ENCODE measurements around the gene SPTBN1.

Gene SPTBN1

GRCh38 chr2:54455563-54456361 is at the start of gene SPTBN1:
Gene SPTBN1, plus strand, starts transcription at chr2:54456327. Its CDS starts 70,092 bp downstream, at chr2:54526419.
- DNase-seq: peak; percentile 8

- no peak for DNase-seq
Measured at GRCh38 chr2:54407693-54408092, 48.4 kb upstream of the SPTBN1 start.

GRCh38 chr2:54408288-54408687 is 47.8 kb upstream of the SPTBN1 start:
- no peak for DNase-seq

- no peak for DNase-seq
Measured at GRCh38 chr2:54409752-54410151, 46.4 kb upstream of the SPTBN1 start.

DNA sequence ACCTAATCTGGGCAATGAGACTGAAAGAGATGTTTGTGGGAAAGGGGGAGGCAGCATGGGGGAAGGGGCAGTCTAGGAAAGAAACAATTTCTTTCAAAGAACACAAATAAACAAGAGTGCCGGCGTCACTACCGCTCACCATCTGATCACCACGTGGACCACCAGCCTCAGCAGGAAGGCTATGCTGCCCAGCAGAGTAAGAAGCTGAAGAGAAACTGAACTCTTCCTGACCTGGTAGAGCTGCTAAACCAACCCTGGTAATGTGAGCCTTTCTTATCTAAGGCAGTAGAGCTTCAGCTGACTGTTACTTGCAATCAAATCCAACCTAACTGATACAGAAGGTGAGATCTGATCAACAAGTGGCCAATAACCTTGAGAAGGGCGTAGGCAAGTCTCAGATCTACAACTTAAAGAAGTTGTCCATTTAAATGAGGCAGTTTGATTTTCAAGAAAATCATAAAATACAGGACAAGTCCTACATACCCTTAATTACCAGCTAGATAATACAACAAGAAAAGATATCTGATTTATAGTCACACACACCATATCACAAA is 44.2 kb upstream of the SPTBN1 start:
- DNase-seq: no peak

DNA sequence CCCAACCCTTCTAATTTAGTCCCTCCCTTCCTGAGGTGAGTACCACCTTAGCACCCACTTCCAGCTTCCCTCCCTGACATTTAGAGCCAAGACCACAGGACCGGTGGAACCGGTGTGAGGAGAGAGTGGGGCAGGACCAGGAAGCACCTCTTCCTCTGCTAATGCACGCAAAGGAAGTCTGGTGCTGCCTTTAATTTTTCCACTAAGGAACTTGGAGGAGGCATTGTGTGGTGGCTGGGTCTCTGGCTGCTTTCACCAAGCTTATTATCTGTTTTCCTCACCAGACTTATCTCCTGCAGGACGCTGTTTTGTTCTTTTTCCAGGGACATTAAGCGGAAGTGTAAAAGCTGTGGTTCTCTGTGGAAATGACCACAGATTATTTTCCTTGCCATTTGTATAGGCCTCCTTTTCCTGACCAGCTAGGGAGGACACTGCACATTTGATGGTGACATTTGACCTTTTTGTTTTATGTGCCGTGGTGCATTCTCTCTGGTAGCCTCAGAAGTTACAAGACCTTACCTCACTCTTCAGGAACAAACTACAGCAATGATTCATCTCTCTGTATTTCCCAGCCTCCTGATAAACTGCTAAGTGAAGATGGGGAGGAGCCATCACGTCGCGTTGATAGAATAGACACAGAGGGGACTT is 39.8 kb upstream of the SPTBN1 start:
- no peak for DNase-seq

DNA sequence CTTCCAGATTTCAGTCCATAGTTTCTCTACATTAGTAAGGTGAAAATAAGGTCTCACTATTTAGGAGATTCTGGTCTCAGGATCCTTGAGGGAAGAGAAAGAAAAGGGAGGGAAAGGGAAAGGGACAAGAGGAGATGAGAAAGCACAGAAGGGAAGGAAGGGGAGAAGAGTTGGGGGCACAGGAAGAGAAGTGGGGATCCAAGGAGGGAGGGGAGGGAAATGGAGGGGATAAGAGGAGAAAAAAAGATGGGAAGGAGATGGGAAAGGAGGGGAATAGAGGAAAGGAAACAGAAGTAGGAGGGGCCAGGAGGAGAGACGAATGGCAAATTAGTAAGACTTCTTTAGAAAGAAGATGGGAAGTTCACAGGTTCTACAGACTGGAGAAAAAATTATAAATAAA is 39.2 kb upstream of the SPTBN1 start:
- DNase-seq: no peak

DNA sequence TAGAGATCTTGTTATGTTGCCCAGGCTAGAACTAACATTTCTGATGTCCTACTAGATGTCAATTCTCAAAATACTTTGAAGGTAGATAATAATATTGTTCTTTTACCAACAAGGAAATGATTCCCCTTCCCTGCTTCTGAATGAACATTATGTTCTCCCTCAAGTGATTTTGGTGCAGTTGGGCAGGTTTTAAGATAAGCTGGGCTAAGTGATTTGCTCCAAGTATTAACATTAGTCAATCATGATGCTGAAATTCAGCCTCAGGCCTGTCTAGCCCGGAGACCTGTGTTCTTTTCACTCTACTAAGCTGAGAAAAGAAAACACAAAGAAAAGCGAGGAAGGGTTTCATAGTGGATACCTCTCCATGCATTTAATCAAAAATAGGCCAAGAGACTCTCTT is 38.5 kb upstream of the SPTBN1 start:
- no peak for DNase-seq

GRCh38 chr2:54419388-54419787 is 36.7 kb upstream of the SPTBN1 start:
- no peak for DNase-seq

- DNase-seq: no peak
Measured at GRCh38 chr2:54419855-54420523, 36.1 kb upstream of the SPTBN1 start.

- no peak for DNase-seq
Measured at GRCh38 chr2:54420524-54421172, 35.5 kb upstream of the SPTBN1 start.

- DNase-seq: peak; percentile 50
Measured at GRCh38 chr2:54422072-54422581, 34.0 kb upstream of the SPTBN1 start.

GRCh38 chr2:54423213-54423612 is 32.9 kb upstream of the SPTBN1 start:
- no peak for DNase-seq

DNA sequence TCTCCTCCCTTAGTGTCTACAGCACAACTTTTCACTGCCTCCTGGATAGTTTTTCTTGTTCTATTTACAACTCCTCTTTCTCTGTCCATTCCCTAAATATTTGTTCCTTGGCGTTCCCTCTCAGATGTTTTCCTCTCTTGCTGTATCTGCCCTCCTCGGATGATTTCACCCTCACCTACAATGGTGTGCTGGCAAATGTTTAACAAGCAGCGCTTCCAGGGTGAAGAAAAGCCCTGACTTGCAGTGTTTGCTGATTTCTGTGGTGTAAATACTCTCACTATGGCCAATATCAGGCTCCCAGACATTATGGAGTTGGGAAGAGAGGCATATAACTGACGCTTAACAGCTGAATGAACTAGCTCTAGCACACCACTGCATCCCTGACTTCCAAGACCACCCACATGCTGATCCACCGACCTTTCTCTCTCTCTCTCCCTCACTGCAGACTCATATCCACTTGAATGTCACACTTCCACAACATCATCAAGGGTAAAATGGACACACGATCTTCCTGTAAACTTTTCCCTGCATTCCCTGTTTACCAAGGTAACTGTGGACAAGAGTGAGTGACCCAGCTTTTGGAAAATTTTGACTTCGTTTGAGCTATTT is 31.5 kb upstream of the SPTBN1 start:
- no peak for DNase-seq

- no peak for DNase-seq
Measured at GRCh38 chr2:54428108-54428831, 27.9 kb upstream of the SPTBN1 start.

DNA sequence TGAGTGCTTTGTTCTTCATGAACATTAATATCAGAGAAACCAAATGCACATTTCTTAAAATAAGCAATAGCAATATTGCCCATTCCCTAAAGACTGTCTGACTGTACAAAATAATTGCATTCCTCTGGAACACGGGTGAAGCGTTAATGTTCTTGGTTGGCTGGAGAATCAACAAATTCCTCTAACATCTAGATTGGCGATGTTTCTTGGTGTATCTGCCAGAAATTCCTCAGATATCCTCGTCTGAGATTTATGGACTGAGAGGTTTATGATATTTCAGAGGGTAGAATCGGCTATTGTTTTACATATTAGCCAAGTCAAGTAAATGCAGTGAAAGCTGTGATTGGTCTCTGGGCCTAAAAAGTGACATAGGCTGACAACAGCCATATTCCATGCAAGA is 27.1 kb upstream of the SPTBN1 start:
- DNase-seq: no peak

DNA sequence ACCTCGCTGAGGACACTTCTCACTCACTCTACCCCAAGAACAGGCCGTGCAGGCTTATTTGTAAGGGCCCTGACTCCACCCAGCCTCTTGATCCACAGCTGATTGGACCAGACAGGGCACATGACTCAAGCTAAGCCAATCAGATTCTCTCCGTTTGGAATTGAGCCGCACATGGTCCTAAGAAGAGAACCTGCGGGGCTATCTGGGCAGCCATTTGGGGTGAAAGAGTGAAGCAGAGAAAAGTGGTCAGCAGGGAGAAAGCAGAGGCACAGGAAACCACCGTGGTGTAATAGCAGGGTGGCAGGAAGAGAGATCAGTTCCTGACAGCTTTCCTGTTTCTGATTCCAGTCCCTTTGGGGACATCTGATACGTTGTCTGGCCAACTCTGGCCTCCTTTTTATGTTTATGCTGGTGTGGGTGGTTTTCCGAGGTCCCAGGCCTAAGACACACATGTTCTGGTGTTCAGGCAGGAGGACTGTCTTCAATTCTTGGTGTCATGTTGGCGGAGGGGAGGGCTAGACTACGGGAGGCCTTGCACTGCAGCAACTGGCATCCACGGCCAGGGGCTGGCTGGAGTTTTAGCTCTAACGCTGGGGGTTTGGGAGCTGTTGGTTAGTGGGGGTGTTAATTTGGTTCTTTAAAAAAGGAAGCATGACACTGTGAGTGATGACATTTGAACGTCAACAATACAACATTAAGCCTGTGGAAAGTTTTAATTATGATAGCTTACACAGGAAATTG is 26.1 kb upstream of the SPTBN1 start:
- no peak for DNase-seq

DNA sequence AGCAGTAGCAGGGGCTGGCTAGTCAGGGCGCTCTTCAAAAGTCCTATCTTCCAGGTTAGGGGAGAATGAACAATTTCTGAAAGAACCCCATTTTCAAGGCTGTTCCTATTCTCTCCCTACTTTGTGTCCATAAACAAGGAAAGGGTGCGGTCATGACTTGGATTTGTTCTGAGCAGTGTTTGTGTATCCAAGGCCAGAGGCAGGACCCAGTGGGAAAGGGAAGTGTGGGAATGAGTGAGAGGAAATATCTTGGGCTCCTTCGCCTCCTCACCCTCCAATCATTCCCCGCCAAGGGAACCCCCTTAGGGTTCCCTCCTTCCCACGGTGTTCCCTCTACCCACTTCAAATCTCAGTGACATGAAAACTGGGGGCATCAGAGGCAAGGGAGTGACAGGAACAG is 25.5 kb upstream of the SPTBN1 start:
- DNase-seq: no peak

DNA sequence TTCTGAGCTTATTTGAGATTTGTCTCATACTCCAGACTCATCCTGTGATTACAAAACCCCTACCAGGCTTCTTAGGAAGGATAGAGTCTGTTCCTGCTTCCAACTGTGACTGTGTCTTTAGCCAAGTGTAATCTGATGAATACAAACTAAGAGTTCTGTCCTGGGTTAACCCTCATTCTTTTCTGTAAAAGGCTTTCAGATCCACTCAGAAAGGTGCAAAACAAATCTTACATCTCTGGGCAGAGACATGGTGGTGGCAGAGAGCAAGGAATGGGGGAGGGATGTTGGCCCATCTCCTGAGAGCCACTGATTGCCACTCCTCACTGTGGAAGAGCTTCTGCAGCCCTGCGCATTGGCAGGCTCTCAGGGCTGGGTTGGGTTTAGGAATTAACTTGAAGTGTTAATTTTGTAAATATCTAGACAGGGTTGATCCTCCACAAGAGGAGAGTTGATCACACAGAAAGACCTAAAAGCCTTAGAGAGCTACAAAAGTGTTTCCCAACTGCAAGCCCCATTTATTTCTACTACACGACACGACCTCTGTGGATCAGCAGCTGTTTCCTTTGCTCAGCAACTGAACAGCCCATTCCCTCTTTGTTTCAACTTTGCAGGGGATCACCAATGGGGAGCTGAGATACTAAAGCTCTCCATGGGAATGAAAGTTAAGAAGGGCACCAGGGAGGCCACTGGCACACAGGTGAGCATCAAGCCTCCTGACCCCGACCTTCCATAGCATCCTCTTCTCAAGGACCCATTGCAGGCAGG is 23.7 kb upstream of the SPTBN1 start:
- no peak for DNase-seq

DNA sequence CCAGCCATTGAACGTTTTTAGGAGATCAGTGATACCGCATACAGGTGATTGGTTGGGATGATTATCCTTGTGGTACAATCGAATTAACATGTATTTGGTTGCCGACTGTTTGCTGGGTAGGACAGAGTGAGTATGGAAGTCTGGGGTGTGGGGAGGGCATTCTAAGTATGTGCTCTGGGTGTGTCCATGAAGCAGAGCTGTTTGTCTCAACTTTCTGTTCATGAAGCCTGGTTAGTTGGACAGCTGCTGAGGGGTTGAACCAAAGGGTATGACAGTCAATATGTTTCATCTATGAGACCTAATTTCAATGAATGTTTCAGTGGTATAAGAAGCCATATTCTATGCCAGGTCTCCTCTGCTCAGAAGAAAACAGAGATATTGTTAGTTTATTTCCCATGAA is 21.9 kb upstream of the SPTBN1 start:
- no peak for DNase-seq
